HepG2 (cell line): ENCODE measurements around the gene APBB2. TPM values are rescaled to one million over a fixed set of nuclear protein-coding genes. Genes with fewer than 3 reads are reported as not detected.

ENCODE experiments used
- CREB3 ChIP-seq: sonication (generic); formaldehyde crosslinking; IDR thresholded peaks from 2 replicates; pipeline ENCODE4 v1.5.0; 2020; ENCODE audit warnings: missing genetic modification reagents
- EP300 ChIP-seq, 3 experiments: sonication (generic) in 1 of 3; formaldehyde crosslinking in 1 of 3; IDR thresholded peaks; 2 replicates each; pipeline versions ENCODE4 v1.5.1 to v1.6.1; 2011 to 2020; ENCODE audit warnings: low read depth in 2 of 3, low read length in 2 of 3, borderline replicate concordance in 1 of 3, improper control_type of control experiment in 1 of 3, mild to moderate bottlenecking in 1 of 3, missing genetic modification reagents in 1 of 3, moderate library complexity in 1 of 3
- HNRNPUL1 ChIP-seq: fragments of 200-400 bp; formaldehyde crosslinking; IDR thresholded peaks from 2 replicates; pipeline ENCODE4 v1.6.1; 2017; ENCODE audit warnings: low read depth, mild to moderate bottlenecking, low read length, moderate library complexity
- HOXA9 ChIP-seq: sonication (generic); formaldehyde crosslinking; IDR thresholded peaks from 2 replicates; pipeline ENCODE4 v1.8.1; 2022; ENCODE audit warnings: missing genetic modification reagents, mild to moderate bottlenecking, moderate library complexity, borderline replicate concordance
- IKZF5 ChIP-seq: IDR thresholded peaks from 2 replicates; pipeline ENCODE4 v1.6.1; 2018; ENCODE audit warnings: missing genetic modification reagents, mild to moderate bottlenecking, missing compliant biosample characterization
- KAT2B ChIP-seq: fragments of 150-350 bp; IDR thresholded peaks from 2 replicates; pipeline ENCODE4 v1.6.1; 2014; ENCODE audit warnings: low read depth, low read length, borderline replicate concordance
- NBN ChIP-seq: fragments of 450-650 bp; conservative IDR thresholded peaks from 2 replicates; pipeline ENCODE4 v1.6.1; 2017
- NR2C2 ChIP-seq: sonication (generic); formaldehyde crosslinking; IDR thresholded peaks from 2 replicates; pipeline ENCODE4 v1.4.0; 2020; ENCODE audit warnings: missing genetic modification reagents, mild to moderate bottlenecking, moderate library complexity, borderline replicate concordance
- PREB ChIP-seq: sonication (generic); formaldehyde crosslinking; IDR thresholded peaks from 2 replicates; pipeline ENCODE4 v1.4.0; 2020; ENCODE audit warnings: missing genetic modification reagents
- RXRA ChIP-seq: sonication (generic); formaldehyde crosslinking; IDR thresholded peaks from 2 replicates; pipeline ENCODE4 v1.5.1; 2020; ENCODE audit warnings: missing genetic modification reagents
- SOX5 ChIP-seq: IDR thresholded peaks from 2 replicates; pipeline ENCODE4 v1.6.1; 2016; ENCODE audit warnings: borderline replicate concordance
- SRF ChIP-seq: IDR thresholded peaks from 2 replicates; pipeline ENCODE4 v1.6.1; 2011; ENCODE audit warnings: mild to moderate bottlenecking, low read depth, low read length, moderate library complexity
- SRSF9 ChIP-seq: fragments of 200-400 bp; formaldehyde crosslinking; IDR thresholded peaks from 2 replicates; pipeline ENCODE4 v1.6.1; 2018; ENCODE audit warnings: borderline replicate concordance, mild to moderate bottlenecking, low read depth, low read length; ENCODE audit not compliant: insufficient read depth, poor library complexity, severe bottlenecking
- SYNCRIP ChIP-seq: fragments of 200-400 bp; formaldehyde crosslinking; IDR thresholded peaks from 2 replicates; pipeline ENCODE4 v1.6.1; 2018; ENCODE audit warnings: mild to moderate bottlenecking, low read depth, low read length; ENCODE audit not compliant: insufficient read depth
- TCF7 ChIP-seq: sonication (generic); IDR thresholded peaks from 2 replicates; pipeline ENCODE4 v1.6.1; 2016; ENCODE audit warnings: antibody characterized with exemption, low read depth
- ZBTB42 ChIP-seq: sonication (generic); formaldehyde crosslinking; IDR thresholded peaks from 2 replicates; pipeline ENCODE4 v1.5.0; 2020; ENCODE audit warnings: mild to moderate bottlenecking, missing genetic modification reagents
- ZC3H13 ChIP-seq: sonication (generic); formaldehyde crosslinking; IDR thresholded peaks from 2 replicates; pipeline ENCODE4 v1.8.1; 2023; ENCODE audit warnings: mild to moderate bottlenecking, missing genetic modification reagents, moderate library complexity
- ZNF142 ChIP-seq: sonication (generic); formaldehyde crosslinking; IDR thresholded peaks from 2 replicates; pipeline ENCODE4 v1.4.0; 2020; ENCODE audit warnings: missing genetic modification reagents
- ZNF367 ChIP-seq: sonication (generic); formaldehyde crosslinking; IDR thresholded peaks from 2 replicates; pipeline ENCODE4 v1.4.0; 2020; ENCODE audit warnings: missing genetic modification reagents, borderline replicate concordance
- ZNF563 ChIP-seq: sonication (generic); formaldehyde crosslinking; IDR thresholded peaks from 2 replicates; pipeline ENCODE4 v1.8.0; 2022; ENCODE audit warnings: mild to moderate bottlenecking, moderate library complexity, missing genetic modification reagents
- ZNF572 ChIP-seq: sonication (generic); formaldehyde crosslinking; IDR thresholded peaks from 2 replicates; pipeline ENCODE4 v1.5.1; 2020; ENCODE audit warnings: mild to moderate bottlenecking, missing genetic modification reagents
- polyA plus RNA-seq, 8 experiments: library from polyadenylated mRNA; depleted of rRNA in 3 of 8; stranded (reverse) in 7 of 8; unstranded in 1 of 8; fragments of >200 nt; fragmentation: Illumina TruSeq in 4 of 8; extraction: Trizol in 4 of 8; gene quantifications; 2 replicates each; pipeline versions ENCODE4 v1.2.1 to v1.2.3, GENCODE V29; 2011 to 2016; ENCODE audit warnings: low read depth in 4 of 8, missing spikeins in 1 of 8, mixed read lengths in 1 of 8; ENCODE audit not compliant: insufficient read depth in 1 of 8
- total RNA-seq, 5 experiments: library from RNA; depleted of rRNA; stranded (reverse); fragments of >200 nt; fragmentation: Illumina TruSeq; extraction: Trizol; gene quantifications; 2 replicates each; pipeline ENCODE4 v1.2.3, GENCODE V29; 2016; ENCODE audit warnings: low read depth in 1 of 5

The APBB2 gene
- total and polyA plus RNA-seq, 2 of the 13 experiments (the other 11 are each of a cell fraction or from before 2014, with no cell fraction given) = 11.7 to 17.0 TPM

- TF ChIP-seq ZNF142 (CRISPR knock-in tag) = no peak
- no peak for TF ChIP-seq SYNCRIP
- no peak for TF ChIP-seq ZBTB42 (CRISPR knock-in tag)
- no peak for TF ChIP-seq NBN
- no peak for TF ChIP-seq SRSF9
- no peak for TF ChIP-seq ZNF367 (CRISPR knock-in tag)
- TF ChIP-seq CREB3 (CRISPR knock-in tag) = no peak
- no peak for TF ChIP-seq HNRNPUL1
- TF ChIP-seq HOXA9 (CRISPR knock-in tag) = no peak
- peak; percentile 72 for TF ChIP-seq NR2C2 (CRISPR knock-in tag)
- TF ChIP-seq TCF7 = peak; percentile 81
- TF ChIP-seq IKZF5 (CRISPR knock-in tag) = peak; percentile 87
- peak; percentile 38; the same call in 1 of the 2 replicates for TF ChIP-seq RXRA (CRISPR knock-in tag)
- TF ChIP-seq ZNF572 = no peak
- peak in 1 of 2 experiments; percentile 94; a peak in 2 of 4 replicates for TF ChIP-seq EP300 (IDR thresholded peaks at IDR 0.05; ENCODE audit: low read depth in 2 of 2, low read length in 2 of 2)
- TF ChIP-seq EP300 (CRISPR knock-in tag; IDR thresholded peaks at IDR 0.05; ENCODE audit: borderline replicate concordance) = peak; percentile 85
- no peak for TF ChIP-seq ZNF563 (CRISPR knock-in tag)
- no peak for TF ChIP-seq KAT2B
- TF ChIP-seq SOX5 (CRISPR knock-in tag) = peak; percentile 89
- TF ChIP-seq ZC3H13 (CRISPR knock-in tag) = no peak
- TF ChIP-seq PREB (CRISPR knock-in tag) = no peak
- TF ChIP-seq SRF = no peak
Measured at GRCh38 chr4:41132055-41132683, 82.2 kb downstream of the APBB2 start (continued).
